ENCODE results near the gene TASL.
"Not testable (repeated sequence)": the region's sequence is repeated elsewhere in the genome, so short reads cannot be mapped to it uniquely, and the experiment has no call there.

TASL gene

GRCh38 chrX:30577362-30577991, at the start of gene TASL:
Gene TASL, minus strand, starts transcription at chrX:30577766. Its CDS starts 17,411 bp downstream, at chrX:30560355.
- H3K4me3 ChIP-seq (ENCODE audit: low read depth, low read length): no peak within 1 kb of the TSS
- no peak for DNase-seq (ENCODE audit: low read depth)

- no peak overlapping the region for H3K4me3 ChIP-seq (ENCODE audit: low read depth, low read length)
- DNase-seq (ENCODE audit: low read depth): no peak
Measured at GRCh38 chrX:30626402-30626801, 48.8 kb upstream of the TASL start.

- H3K4me3 ChIP-seq (ENCODE audit: low read depth, low read length): no peak overlapping the region
- no peak for DNase-seq (ENCODE audit: low read depth)
Measured at GRCh38 chrX:30622361-30622760, 44.8 kb upstream of the TASL start.

GRCh38 chrX:30620980-30621618, 43.5 kb upstream of the TASL start:
- peak; percentile 82 for DNase-seq (ENCODE audit: low read depth)
- H3K4me3 ChIP-seq (ENCODE audit: low read depth, low read length): no peak overlapping the region

- H3K4me3 ChIP-seq (ENCODE audit: low read depth, low read length): no peak overlapping the region
- no peak for DNase-seq (ENCODE audit: low read depth)
Measured at GRCh38 chrX:30620125-30620524, 42.6 kb upstream of the TASL start.

- no peak overlapping the region for H3K4me3 ChIP-seq (ENCODE audit: low read depth, low read length)
- no peak for DNase-seq (ENCODE audit: low read depth)
Measured at GRCh38 chrX:30618160-30618765, 40.7 kb upstream of the TASL start.

- H3K4me3 ChIP-seq (ENCODE audit: low read depth, low read length): no peak overlapping the region
- DNase-seq (ENCODE audit: low read depth): no peak
Measured at GRCh38 chrX:30615229-30615628, 37.7 kb upstream of the TASL start.

GRCh38 chrX:30613721-30614120, 36.2 kb upstream of the TASL start:
- no peak overlapping the region for H3K4me3 ChIP-seq (ENCODE audit: low read depth, low read length)
- no peak for DNase-seq (ENCODE audit: low read depth)

GRCh38 chrX:30612250-30612655, 34.7 kb upstream of the TASL start:
- no peak for DNase-seq (ENCODE audit: low read depth)
- no peak overlapping the region for H3K4me3 ChIP-seq (ENCODE audit: low read depth, low read length)

- DNase-seq (ENCODE audit: low read depth): no peak
- H3K4me3 ChIP-seq (ENCODE audit: low read depth, low read length): no peak overlapping the region
Measured at GRCh38 chrX:30610026-30610425, 32.5 kb upstream of the TASL start.

GRCh38 chrX:30607155-30607554, 29.6 kb upstream of the TASL start:
- H3K4me3 ChIP-seq (ENCODE audit: low read depth, low read length): no peak overlapping the region
- no peak for DNase-seq (ENCODE audit: low read depth)

- DNase-seq (ENCODE audit: low read depth); H3K4me3 ChIP-seq (ENCODE audit: low read depth, low read length): not testable (repeated sequence)
Measured at GRCh38 chrX:30600269-30601176, 23.0 kb upstream of the TASL start.

- no peak for DNase-seq (ENCODE audit: low read depth)
- H3K4me3 ChIP-seq (ENCODE audit: low read depth, low read length): no peak overlapping the region
Measured at GRCh38 chrX:30597216-30598012, 19.8 kb upstream of the TASL start.

- H3K4me3 ChIP-seq (ENCODE audit: low read depth, low read length): no peak overlapping the region
- no peak for DNase-seq (ENCODE audit: low read depth)
Measured at GRCh38 chrX:30593440-30594200, 16.1 kb upstream of the TASL start.

GRCh38 chrX:30592831-30593230, 15.3 kb upstream of the TASL start:
- no peak for DNase-seq (ENCODE audit: low read depth)
- no peak overlapping the region for H3K4me3 ChIP-seq (ENCODE audit: low read depth, low read length)

- DNase-seq (ENCODE audit: low read depth): no peak
- no peak overlapping the region for H3K4me3 ChIP-seq (ENCODE audit: low read depth, low read length)
Measured at GRCh38 chrX:30590368-30590767, 12.8 kb upstream of the TASL start.

GRCh38 chrX:30589146-30589888, 11.8 kb upstream of the TASL start:
- no peak for DNase-seq (ENCODE audit: low read depth)
- H3K4me3 ChIP-seq (ENCODE audit: low read depth, low read length): no peak overlapping the region

- H3K4me3 ChIP-seq (ENCODE audit: low read depth, low read length): no peak overlapping the region
Measured at GRCh38 chrX:30586516-30586915, 8.9 kb upstream of the TASL start.

More at GRCh38 chrX:30586516-30586915, 8.9 kb upstream of the TASL start:
- no peak for DNase-seq (ENCODE audit: low read depth)
